ENCODE results near the gene DPY30.
"Not testable (repeated sequence)": the region's sequence is repeated elsewhere in the genome, so short reads cannot be mapped to it uniquely, and the experiment has no call there.

The DPY30 gene

DNA sequence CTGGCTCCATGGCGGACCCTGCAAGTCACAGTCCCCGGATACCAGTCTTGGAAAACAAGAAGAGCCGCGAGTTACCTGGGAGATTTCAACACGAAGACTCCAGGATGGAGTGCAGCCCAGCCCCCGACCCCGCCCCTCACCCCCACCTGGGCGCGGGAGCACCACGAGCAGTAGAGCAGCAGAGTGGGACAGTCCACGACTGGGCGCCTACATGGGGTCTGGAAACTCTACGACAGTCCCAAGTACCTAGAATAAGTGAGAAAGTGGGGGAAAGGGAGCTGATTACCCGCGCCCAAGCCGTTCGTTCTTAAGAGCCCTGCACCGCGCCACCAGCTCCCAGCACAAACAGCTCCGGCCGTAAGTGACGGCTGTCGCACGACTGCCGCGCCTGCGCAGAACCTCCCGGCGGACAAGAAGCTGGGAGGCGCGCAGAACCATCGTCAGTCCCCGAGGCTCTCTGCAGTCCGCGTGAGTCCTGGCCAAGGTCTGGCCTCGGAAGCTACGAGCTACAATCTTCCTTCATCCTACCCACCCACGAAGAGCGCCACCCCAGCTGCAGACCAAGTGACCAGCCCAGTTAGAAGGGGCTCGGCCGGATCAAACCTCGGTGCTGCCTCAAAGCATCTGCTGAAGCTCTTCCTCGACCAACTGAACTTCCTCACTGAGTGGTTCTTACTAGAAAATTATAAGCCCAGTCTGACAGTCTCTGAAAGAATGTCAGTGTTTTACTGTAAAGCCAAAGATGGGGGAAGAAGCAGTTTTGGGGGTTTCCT is at the start of gene DPY30:
Gene DPY30 (minus strand): TSS at position 359 of the 773 bp plus-strand sequence. CDS start 349 bp downstream, at position 10.
- peak; percentile 81 for DNase-seq

- DNase-seq = no peak
Measured at GRCh38 chr2:32074134-32074506, 34.5 kb upstream of the DPY30 start.

GRCh38 chr2:32067549-32067948 is 27.9 kb upstream of the DPY30 start:
- no peak for DNase-seq

DNA sequence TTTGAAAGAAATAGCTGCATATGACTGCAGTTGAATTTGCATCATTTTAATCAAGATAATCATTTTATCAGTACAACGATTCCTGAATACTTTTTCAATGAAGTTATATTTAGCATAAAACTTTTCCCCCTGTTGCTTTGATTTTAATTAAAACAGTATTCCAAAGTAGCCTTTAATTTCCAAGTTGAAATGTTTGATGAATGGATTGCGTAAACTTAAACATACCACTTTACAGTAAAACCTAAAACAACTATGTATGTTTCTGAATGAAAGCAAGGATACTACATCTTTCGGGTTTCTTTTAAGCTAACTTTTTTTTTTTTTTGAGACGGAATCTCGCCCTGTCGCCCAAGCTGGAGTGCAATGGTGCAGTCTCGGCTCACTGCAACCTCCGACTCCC is 25.1 kb upstream of the DPY30 start:
- no peak for DNase-seq

DNA sequence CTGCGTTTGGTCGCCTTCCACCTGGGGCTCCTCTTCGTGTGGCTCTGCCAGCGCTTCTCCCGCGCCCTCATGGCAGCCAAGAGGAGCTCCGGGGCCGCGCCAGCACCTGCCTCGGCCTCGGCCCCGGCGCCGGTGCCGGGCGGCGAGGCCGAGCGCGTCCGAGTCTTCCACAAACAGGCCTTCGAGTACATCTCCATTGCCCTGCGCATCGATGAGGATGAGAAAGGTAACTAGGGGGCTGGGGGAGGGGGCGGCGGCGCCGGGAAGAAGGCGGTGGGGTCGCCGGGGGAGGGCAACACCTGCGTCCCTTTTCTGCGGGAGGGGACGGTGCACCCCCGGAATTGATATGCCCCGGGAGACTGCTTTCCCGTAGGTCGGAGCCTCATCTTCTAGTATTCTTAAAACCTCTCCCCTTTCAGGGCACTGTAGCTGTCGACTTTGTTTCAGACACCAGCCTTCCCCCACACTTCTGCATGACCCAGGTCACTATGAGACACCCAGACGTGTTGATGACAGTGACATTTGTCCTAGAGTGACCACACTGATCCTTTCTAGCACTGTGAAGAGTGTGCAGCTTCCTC is 24.5 kb upstream of the DPY30 start:
- no peak for DNase-seq

- DNase-seq = peak; percentile 93
Measured at GRCh38 chr2:32063310-32064020, 23.9 kb upstream of the DPY30 start, which contains the start of gene SPAST. TSS of gene SPAST (plus strand) at chr2:32063556. CDS start at chr2:32063832, 276 bp downstream.

DNA sequence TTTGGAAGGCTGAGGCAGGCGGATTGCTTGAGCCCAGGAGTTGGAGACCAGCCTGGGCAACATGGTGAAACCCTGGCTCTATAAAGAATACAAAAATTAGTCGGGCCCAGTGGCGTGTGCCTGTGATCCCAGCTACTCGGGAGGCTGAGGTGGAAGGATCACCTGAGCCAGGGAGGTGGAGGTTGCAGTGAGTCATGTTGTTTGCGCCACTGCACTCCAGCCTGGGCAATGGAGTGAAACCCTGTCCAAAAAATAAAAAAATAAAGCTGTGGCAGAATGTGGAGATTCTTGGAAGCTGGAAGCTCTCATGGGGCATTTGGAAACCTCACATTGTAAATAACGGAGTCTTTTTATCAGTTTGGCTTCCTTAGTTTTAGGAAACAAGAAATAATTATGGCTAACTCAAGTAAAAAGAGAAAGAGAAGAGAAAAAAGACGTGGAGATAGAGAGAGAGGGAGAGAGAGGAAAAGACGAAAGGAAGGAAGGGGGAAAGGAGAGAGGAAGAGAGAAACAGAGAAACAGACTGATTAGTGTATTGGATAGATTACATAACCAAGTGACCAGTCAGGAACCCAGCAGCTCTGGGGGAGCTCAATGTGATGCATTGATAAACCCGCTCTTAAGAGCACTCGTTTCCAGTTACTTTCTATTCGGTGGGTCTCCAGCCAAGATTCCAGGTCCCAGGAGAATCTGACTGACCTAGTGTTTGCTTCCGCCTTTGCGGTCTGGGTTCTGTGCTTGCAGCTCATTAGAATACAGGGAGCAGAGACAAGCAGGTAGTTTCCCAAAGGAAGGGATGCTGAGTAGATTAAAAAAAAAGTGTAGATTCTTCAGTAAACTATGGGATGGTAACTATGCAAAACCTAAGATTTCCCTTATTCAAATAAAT is 22.6 kb upstream of the DPY30 start:
- no peak for DNase-seq

DNA sequence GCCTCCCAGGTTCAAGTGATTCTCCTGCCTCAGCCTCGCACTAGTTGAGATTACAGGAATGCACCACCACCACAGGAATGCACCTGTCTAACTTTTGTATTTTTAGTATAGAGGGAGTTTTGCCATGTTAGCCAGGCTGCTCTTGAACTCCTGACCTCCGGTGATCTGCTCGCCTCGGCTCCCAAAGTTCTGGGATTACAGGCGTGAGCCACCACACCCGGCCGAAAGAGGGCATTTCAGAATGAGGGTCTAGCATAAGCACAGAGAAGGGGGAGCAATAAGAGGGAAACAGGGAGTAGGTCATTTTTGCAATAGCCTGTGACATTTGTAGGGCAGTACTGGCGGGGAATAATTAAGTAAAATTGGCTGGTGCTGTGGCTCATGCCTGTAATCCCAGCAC is 21.8 kb upstream of the DPY30 start:
- DNase-seq = no peak

DNA sequence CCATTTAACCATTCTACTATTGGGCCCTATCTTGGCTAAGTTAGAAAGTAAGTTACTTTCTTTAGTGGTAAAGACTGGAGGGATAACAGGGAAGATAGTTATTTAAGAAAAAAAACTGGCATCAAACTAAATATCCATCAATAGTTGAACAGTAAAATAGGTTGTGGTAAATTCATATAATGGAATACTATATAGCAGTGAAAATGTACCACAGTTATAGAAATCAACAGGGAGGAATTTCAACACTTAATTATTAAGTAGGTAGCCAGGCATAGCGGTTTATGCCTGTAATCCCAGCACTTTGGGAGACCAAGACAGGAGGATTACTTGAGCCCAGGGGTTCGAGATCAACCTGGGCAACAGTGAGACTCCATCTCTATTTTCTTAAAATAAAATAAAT is 20.7 kb upstream of the DPY30 start:
- DNase-seq = no peak

- no peak for DNase-seq
Measured at GRCh38 chr2:32058130-32058529, 18.5 kb upstream of the DPY30 start.

GRCh38 chr2:32054583-32054982 is 15.0 kb upstream of the DPY30 start:
- DNase-seq = not testable (repeated sequence)

- DNase-seq = no peak
Measured at GRCh38 chr2:32051836-32052439, 12.3 kb upstream of the DPY30 start.

GRCh38 chr2:32043561-32043960 is 4.0 kb upstream of the DPY30 start:
- DNase-seq = no peak

GRCh38 chr2:32034198-32034887 is 5.3 kb downstream of the DPY30 start:
- DNase-seq = not testable (repeated sequence)

GRCh38 chr2:32018789-32019482 is 20.7 kb downstream of the DPY30 start:
- DNase-seq = not testable (repeated sequence)

DNA sequence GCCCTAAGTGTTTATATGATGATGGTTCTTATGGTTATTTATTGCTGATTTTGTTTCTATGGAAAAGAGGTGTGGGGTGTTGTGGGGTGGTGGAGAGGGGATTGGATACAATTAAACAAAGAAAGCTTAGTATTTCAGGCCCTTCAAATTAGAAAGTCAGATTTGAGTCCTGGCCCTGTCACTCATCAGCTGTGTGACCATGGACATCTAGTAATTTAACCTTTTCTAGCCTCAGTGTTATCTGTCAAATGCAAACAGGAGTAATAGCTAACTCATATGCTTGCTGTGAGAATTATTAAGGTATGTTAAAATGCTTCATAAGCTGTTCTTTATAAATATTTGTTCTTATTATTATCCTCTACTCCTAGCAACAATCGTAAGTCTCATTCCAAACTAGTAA is 26.7 kb downstream of the DPY30 start:
- DNase-seq = no peak

DNA sequence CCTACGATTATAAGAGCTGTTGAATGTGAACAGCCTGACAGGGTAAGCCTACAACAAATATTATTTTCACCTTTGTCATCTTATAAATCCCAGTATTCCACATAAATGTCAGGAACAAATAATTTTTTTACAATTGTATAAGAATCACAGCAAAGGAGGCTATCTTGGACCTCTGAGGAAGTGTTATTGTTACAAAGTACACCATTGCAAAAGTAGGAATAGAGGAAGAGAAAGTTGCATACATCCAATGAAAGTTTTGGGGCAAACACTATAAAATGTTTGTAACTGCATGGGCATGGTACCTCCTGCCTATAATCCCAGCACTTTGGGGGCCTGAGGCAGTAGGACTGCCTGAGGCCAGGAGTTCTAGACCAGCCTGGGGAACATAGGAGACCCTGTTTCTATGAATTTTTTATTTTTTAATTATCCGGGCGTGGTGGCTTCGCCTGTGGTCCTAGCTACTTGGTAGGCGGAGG is 28.1 kb downstream of the DPY30 start:
- DNase-seq = no peak

- peak; percentile 84 for DNase-seq
Measured at GRCh38 chr2:32010670-32011484, 28.7 kb downstream of the DPY30 start, which contains the start of gene MEMO1. TSS of gene MEMO1 (minus strand) at chr2:32011008. CDS start at chr2:32010247, 761 bp downstream.

DNA sequence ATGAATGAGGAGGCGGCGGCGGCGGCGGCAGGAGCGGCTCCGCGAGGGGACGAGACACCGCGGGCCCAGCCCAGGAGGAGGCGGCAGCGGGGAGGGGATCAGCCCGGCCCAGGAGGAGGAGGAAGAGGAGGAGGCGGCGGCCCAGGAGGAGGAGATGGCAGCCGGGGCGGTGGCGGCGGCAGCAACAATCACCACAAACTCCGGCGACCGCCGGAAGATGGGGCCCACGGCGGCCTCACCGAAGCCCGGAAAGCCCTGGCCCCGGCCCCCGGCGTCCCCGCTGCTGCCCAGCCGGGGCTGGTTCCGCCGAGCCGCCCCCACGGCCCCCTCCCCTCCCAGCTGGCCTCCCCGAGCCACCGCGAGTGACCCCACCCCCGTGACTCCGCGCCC is 29.3 kb downstream of the DPY30 start:
- peak; percentile 73 for DNase-seq

Measured in NK-92 treated with Interleukin-12 subunit alpha and Interleukin-12 subunit beta, amount 100 ng/mL, for 24 hours (cell line).